SKM-1 treated with dmso at 0.1 percent for 144 hours (cell line): ENCODE measurements around the gene CAST.

Source experiments
- DNase-seq: peaks from one replicate; lab custom pipeline; 2025; ENCODE audit not compliant: unreplicated experiment; lab: John Stamatoyannopoulos, UW

CAST gene

DNA sequence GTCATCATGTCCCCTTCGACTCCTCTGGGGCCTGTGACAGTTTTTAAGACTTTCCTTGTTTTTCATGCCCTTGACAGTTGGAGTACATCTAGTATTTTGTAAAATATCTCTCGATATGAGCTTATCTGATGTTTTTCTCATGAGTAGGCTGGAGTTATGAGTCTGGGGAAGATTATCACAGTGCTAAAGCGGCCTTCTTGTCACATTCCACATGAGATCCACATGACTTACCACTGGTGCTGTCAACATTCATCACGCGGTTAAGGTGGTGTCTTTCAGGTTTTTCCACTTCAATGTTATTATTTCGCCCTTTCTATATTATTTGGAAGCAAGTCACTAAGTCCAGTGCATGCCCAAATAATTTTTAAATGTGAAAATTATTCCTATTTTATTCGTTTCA is 17.1 kb upstream of the CAST start:
- DNase-seq = no peak

GRCh38 chr5:96648023-96648422 is 14.2 kb upstream of the CAST start:
- no peak for DNase-seq

DNA sequence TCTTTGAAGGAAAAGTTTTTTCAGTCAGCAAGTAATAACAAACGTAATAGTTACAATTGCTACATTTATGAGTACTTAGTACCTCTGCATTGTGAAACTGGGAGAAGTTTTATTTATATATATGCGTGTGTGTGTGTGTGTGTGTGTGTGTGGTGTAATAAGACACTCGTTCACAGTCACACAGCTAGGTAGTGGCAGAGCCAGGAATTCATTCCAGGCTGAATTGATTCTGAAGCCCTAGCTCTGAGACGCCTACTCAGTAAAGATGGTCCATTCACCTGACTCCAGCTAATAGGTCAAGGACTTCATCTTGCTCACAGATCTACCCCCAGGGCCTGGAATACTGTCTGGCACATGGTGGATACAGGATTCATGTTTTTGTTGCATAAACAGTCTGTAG is 13.6 kb upstream of the CAST start:
- DNase-seq = no peak

- no peak for DNase-seq
Measured at GRCh38 chr5:96649251-96649662, 12.9 kb upstream of the CAST start.

- no peak for DNase-seq
Measured at GRCh38 chr5:96649681-96650540, 12.3 kb upstream of the CAST start.

DNA sequence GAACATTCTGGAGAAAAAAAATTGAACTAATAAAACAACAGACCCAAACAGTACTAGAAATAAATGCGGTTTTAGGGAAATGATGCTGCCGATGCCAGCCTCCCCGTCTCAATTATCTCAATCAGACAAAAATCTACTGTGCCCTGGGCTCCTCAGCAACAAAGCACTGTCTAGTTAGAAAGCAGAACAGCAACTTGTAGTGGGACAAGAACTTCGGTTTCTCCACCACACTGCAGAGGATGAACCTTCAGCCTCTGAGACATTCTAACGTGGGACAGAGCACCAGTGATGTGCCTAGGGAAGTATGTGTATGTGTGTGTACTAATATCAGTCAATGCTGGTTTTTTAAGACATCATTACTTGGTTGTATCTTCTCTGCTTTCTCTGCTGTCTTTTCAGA is 11.1 kb upstream of the CAST start:
- no peak for DNase-seq

- no peak for DNase-seq
Measured at GRCh38 chr5:96651948-96652753, 10.0 kb upstream of the CAST start.

- no peak for DNase-seq
Measured at GRCh38 chr5:96652769-96653454, 9.3 kb upstream of the CAST start.

DNA sequence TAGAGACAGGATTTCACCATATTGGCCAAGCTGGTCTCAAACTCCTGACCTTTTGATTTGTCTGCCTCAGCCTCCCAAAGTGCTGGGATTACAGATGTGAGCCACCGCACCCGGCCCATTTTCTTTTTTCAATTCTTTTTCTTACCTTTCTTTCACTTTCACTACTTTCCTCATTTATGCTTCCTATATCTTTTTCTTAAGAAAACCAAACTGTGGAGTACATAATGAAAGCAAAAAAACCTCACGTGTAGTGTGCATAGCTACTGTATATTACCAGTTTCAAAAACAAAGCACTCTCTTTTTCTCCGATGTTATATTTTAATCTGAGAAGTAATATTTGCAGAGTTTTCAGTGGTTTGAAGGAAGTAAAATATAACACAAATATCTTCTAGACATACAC is 8.0 kb upstream of the CAST start:
- DNase-seq = no peak

- no peak for DNase-seq
Measured at GRCh38 chr5:96655085-96655484, 7.1 kb upstream of the CAST start.

GRCh38 chr5:96655506-96655905 is 6.7 kb upstream of the CAST start:
- no peak for DNase-seq

GRCh38 chr5:96657068-96657467 is 5.1 kb upstream of the CAST start:
- peak; percentile 34 for DNase-seq

GRCh38 chr5:96658272-96658671 is 3.9 kb upstream of the CAST start:
- no peak for DNase-seq

DNA sequence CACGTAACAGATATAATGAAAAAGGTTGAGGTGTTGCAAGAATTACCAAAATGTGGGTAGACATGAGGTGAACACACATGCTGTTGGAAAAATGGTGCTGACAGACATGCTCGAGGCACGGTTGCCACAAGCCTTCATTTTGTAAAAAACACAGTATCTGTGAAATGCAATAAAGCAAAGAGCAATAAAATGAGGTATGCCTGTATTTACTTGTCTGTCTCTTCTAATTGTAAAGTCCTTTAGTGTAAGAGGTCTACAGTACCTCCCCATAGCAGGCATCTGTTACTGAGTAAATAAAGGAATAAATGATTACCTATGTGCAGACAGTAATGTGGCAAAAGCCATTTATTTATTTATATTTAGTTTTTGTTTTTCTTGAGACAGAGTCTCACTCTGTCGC is 3.0 kb upstream of the CAST start:
- DNase-seq = no peak

- no peak for DNase-seq
Measured at GRCh38 chr5:96660971-96661854, 963 bp upstream of the CAST start.

DNA sequence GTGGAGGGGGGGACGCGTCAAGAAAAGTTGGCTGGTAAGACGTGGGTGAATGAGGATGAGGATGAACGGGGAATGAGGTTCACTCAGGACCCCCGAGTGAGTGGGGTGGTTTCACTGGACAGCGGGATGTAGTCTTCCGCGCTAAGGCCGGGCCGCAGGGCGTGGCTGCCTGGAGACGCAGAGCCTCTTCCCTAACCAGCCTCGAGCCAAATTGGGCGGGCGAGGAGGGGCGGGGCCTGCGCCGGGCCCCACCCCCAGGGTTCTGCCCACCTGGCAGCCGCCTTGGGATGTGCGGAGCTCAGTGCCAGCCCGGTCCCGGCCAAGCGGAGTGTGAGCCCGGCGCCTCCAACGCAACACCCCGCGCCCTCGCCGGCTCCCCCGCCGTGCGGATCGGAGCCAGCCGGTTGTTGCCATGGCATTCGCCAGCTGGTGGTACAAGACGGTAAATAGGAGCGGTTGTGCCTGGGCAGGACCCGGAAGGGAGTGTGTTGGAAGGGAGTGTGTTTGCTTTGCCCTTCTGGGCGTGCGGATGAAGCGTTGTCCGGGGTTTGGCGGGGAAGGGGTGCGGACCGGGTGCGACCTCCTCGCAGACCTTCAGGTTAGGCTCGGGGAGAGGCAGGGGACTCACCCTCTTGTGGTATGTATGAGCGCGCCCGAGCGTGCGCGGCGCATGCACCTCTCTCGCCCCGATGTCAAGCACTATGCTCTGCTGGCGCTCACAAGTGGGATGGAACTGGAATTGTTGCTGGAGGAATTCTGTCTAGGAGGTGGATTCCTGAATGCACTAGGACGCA is 746 bp downstream of the CAST start:
- peak; percentile 23 for DNase-seq

GRCh38 chr5:96663608-96664007 is 1.4 kb downstream of the CAST start:
- DNase-seq = no peak

DNA sequence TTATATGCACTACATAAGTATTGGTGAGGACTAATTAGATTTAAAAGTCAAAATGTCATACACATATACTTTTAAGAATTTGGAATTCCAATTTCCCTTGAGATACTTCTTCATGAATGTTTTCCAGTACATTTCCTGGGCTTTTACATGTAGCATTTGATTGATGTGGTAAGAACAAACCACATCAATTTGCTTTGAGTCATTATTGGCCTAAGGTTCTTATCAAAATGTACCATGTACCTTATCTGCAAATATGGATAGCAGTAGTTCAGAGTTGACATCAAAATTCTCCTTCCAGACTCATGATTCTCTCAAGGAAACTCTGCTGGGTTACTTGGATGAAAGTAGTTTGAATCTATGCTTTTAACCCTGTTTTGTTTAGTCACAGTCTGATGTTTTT is 2.5 kb downstream of the CAST start:
- DNase-seq = no peak

GRCh38 chr5:96668725-96669124 is 6.5 kb downstream of the CAST start:
- no peak for DNase-seq

DNA sequence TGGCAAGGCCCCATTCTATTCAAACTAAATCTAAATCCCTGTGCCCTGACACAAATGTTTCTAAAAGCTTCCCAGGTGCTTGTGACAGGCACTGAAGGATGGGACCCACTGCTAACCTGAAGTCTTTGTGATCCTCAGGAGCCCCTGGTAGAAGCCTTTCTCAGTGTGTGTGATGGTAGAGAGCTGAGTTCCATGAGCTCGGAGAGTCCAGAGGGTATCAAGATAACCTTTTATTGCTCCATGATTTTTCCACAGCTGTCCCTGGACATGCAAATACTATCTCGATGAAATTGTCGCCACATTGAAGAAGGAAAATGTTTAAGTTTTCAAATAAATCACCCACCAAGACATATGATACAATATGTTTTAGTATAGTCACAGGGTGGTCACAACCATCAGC is 7.7 kb downstream of the CAST start:
- DNase-seq = no peak
